GM19467 (cell line): ENCODE data around the gene ZNF605.
"Not testable (repeated sequence)": the region's sequence is repeated elsewhere in the genome, so short reads cannot be mapped to it uniquely, and the experiment has no call there.

Experiments
- ATAC-seq: cut with Tn5 transposase; IDR thresholded peaks from one replicate; pipeline ENCODE4 v1.9.1; 2021; ENCODE audit warnings: mild to moderate bottlenecking, moderate library complexity; ENCODE audit not compliant: unreplicated experiment

The ZNF605 gene

GRCh38 chr12:132949936-132950837 lies 5.9 kb downstream of the ZNF605 start:
- ATAC-seq: no peak

- no peak for ATAC-seq
Observed at GRCh38 chr12:132948146-132949066, 7.7 kb downstream of the ZNF605 start.

- no peak for ATAC-seq
Observed at GRCh38 chr12:132946246-132946820, 9.8 kb downstream of the ZNF605 start.

- no peak for ATAC-seq
Observed at GRCh38 chr12:132945806-132946205, 10.3 kb downstream of the ZNF605 start.

- no peak for ATAC-seq
Observed at GRCh38 chr12:132942611-132943010, 13.5 kb downstream of the ZNF605 start.

GRCh38 chr12:132941336-132941954 lies 14.7 kb downstream of the ZNF605 start:
- ATAC-seq: no peak

GRCh38 chr12:132940071-132940719 lies 15.9 kb downstream of the ZNF605 start:
- ATAC-seq: no peak

GRCh38 chr12:132938807-132939206 lies 17.3 kb downstream of the ZNF605 start:
- not testable (repeated sequence) for ATAC-seq

GRCh38 chr12:132937476-132937875 lies 18.6 kb downstream of the ZNF605 start:
- ATAC-seq: no peak

GRCh38 chr12:132936921-132937320 lies 19.2 kb downstream of the ZNF605 start:
- not testable (repeated sequence) for ATAC-seq

GRCh38 chr12:132936163-132936562 lies 19.9 kb downstream of the ZNF605 start:
- ATAC-seq: no peak

GRCh38 chr12:132926415-132926833 lies 29.7 kb downstream of the ZNF605 start:
- no peak for ATAC-seq

GRCh38 chr12:132925597-132926414 lies 30.3 kb downstream of the ZNF605 start:
- no peak for ATAC-seq

- no peak for ATAC-seq
Observed at GRCh38 chr12:132924356-132924755, 31.8 kb downstream of the ZNF605 start.

GRCh38 chr12:132923356-132923909 lies 32.7 kb downstream of the ZNF605 start:
- ATAC-seq: no peak

GRCh38 chr12:132922676-132923075 lies 33.4 kb downstream of the ZNF605 start:
- ATAC-seq: no peak

GRCh38 chr12:132921685-132922084 lies 34.4 kb downstream of the ZNF605 start:
- no peak for ATAC-seq

GRCh38 chr12:132918680-132919079 lies 37.4 kb downstream of the ZNF605 start:
- no peak for ATAC-seq

- ATAC-seq: no peak
Observed at GRCh38 chr12:132909030-132909368, 47.1 kb downstream of the ZNF605 start.
